ENCODE measurements around the gene RAP2C. TPM values are rescaled to one million over a fixed set of nuclear protein-coding genes. Genes with fewer than 3 reads are reported as not detected.
A peak's percentile ranks its signal among the peaks of the same experiment; 100 is the strongest.

RAP2C gene
- total RNA-seq, 1 donor, result 30.2 TPM

DNA sequence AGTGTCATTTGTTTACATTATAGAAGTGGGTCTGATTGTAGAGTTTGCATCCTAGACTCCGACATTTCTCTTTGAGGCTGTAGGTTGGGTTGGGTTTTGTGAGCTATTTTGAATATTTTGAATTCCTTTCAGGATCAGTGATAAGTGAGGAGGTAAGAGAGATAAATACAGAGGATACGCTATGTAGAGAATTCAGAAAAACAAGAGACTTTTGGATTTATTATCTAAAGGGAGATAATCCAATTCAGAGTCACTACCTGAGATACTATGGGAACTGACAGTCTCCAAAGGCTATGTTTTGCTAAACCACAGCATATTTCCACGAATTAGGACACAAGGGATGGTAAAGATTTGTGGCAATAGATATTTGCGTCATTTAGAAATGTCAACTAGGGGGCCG is 16.9 kb upstream of the RAP2C start:
- DNase-seq (ENCODE audit: low read depth), result no peak
- TF ChIP-seq, protein P1, sequence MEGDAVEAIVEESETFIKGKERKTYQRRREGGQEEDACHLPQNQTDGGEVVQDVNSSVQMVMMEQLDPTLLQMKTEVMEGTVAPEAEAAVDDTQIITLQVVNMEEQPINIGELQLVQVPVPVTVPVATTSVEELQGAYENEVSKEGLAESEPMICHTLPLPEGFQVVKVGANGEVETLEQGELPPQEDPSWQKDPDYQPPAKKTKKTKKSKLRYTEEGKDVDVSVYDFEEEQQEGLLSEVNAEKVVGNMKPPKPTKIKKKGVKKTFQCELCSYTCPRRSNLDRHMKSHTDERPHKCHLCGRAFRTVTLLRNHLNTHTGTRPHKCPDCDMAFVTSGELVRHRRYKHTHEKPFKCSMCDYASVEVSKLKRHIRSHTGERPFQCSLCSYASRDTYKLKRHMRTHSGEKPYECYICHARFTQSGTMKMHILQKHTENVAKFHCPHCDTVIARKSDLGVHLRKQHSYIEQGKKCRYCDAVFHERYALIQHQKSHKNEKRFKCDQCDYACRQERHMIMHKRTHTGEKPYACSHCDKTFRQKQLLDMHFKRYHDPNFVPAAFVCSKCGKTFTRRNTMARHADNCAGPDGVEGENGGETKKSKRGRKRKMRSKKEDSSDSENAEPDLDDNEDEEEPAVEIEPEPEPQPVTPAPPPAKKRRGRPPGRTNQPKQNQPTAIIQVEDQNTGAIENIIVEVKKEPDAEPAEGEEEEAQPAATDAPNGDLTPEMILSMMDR (IDR thresholded peaks at IDR 0.05; ENCODE audit: insufficient read depth, low read depth, low read length), result no peak
- H3K4me3 ChIP-seq (ENCODE audit: low read depth, low read length), result no peak overlapping the region

DNA sequence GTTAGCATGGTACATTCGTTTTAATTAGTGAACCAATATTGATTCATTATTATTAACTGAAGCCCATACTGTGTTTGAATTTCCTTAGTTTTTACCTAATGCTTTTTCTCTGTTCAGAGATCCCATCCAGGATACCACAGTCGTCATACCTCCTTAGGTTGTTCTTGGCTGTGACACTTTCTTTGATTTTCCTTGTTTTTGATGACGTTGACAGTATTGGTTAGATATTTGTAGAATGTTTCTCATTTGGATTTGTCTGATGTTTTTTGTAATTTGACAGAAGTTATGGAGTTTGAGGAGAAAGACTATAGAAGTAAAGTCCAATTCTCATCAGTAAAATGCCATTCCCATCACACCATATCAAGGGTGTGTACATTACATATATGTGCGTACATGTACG is 16.2 kb upstream of the RAP2C start:
- no peak for DNase-seq (ENCODE audit: low read depth)
- no peak overlapping the region for H3K4me3 ChIP-seq (ENCODE audit: low read depth, low read length)
- TF ChIP-seq, protein P1 (IDR thresholded peaks at IDR 0.05; ENCODE audit: insufficient read depth, low read depth, low read length), result no peak

DNA sequence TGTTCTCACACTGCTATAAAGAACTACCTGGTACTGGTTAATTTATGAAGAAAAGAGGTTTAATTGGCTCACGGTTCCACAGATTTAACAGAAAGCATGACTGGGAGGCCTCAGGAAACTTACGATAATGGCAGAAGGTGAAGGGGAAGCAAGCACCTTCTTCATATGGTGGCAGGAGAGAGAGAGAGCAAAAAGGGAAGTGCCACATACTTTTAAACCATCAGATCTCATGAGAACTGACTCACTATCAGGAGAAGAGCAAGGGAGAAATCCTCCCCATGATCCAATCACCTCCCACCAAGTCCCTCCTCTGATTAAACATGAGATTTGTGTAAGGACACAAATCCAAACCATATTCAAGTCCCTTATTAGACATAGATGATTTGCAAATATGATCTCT is 12.3 kb upstream of the RAP2C start:
- no peak for DNase-seq (ENCODE audit: low read depth)

DNA sequence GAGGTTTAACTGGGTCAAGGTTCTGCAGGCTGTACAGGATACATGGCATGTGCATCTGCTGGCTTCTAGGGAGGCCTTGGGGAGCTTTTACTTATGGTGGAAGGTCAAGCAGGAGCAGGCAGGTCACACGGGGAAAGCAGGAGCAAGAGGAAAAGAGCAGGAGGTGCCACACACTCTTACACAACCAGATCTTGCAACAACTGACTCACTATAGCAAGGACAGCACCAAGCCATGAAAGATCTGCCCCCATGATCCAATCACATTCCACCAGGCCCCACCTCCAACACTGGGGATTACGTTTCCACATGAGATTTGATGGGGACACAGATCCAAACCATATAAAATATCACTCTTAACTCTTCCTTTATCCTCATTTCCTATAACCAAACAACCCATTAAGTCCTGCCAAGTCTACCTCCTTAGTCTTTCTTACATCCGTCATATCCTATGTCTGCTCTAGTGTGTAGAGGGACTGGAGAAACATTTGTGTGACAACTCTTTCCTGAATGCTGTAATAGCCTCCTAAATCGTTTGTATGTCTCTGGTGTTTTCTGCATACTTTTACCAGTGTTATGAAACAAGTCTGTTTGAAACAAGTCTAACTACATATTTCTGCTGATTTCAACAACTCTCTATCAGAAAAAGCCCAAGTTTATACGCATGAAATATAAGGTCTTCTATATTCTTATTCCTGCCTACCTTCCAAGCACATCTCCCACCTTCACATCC is 8.3 kb upstream of the RAP2C start:
- TF ChIP-seq, protein P1 (IDR thresholded peaks at IDR 0.05; ENCODE audit: insufficient read depth, low read depth, low read length), result no peak
- no peak overlapping the region for H3K4me3 ChIP-seq (ENCODE audit: low read depth, low read length)
- DNase-seq (ENCODE audit: low read depth), result peak; percentile 54

More for the DNA sequence above, 12.3 kb upstream of the RAP2C start:
- H3K4me3 ChIP-seq (ENCODE audit: low read depth, low read length), result no peak overlapping the region
- TF ChIP-seq, protein P1 (IDR thresholded peaks at IDR 0.05; ENCODE audit: insufficient read depth, low read depth, low read length), result no peak

DNA sequence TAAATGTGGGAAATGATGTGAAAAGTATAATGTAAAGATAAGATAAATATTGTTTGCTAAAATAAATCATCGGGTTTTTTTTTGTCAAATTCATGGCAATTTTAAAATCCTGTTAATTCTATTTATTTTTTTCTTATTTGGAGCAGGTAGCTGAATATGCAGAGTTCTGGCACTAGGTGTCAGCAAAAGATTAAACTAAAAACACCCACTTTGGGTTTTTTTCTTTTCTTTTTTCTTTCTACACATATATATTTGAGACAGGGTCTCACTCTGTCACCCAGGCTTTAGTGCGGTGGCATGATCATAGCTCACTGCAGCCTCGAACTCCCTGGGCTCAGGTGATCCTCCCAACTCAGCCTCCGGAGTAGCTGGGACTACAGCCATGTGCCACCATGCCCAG is 6.9 kb upstream of the RAP2C start:
- H3K4me3 ChIP-seq (ENCODE audit: low read depth, low read length), result no peak overlapping the region
- TF ChIP-seq, protein P1 (IDR thresholded peaks at IDR 0.05; ENCODE audit: insufficient read depth, low read depth, low read length), result peak; percentile 45
- peak; percentile 36 for DNase-seq (ENCODE audit: low read depth)

DNA sequence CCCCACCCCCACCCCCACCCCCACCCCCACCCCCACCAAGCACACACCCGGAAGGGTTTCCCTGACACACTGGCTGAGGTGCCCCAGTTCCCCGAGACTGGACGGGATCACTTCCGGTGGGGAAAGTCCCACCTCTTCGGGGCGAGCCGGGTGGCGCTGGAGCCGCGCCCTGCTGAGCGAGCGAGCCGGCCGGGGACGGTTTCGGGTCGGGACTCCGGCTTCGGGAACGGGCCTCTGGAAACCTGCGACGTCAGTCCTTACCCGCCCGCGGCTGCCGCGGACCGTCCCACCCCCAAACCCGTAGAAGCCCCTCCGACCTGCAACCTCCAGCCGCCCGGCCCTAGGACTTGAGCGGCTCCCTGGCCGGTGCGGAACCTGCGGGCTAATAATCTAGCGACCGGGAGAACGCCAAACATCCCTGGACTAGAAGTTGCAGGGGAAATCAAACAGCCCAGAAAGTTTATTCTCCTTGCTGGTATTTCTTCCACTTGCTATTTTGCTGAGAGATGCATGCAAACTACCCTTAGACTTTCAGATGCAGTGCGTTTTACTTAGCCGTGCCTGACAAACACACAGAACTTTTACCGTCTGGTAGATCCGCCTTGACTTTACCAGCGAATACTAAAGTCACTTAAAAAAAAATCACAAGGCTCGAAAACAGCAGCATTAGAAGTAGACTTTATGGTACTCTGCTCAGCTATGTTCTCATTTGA is 991 bp downstream of the RAP2C start:
- peak; percentile 86 for DNase-seq (ENCODE audit: low read depth)
- peak overlapping the region; percentile 71 for H3K4me3 ChIP-seq (ENCODE audit: low read depth, low read length)
- TF ChIP-seq, protein P1 (IDR thresholded peaks at IDR 0.05; ENCODE audit: insufficient read depth, low read depth, low read length), result no peak

Data from fibroblast of villous mesenchyme (primary cell).